Tongue (tissue), 2 donors: ENCODE measurements around the gene NLRP10. TPM values are rescaled to one million over a fixed set of nuclear protein-coding genes. Genes with fewer than 3 reads are reported as not detected.
"Not testable (repeated sequence)": the region's sequence is repeated elsewhere in the genome, so short reads cannot be mapped to it uniquely, and the experiment has no call there.

Experiments used
- DNase-seq: peaks from one replicate; pipeline ENCODE4 v3.0.0-alpha.2; 2015
- total RNA-seq: library from RNA; depleted of rRNA; stranded (reverse); fragments of >200 nt; gene quantifications from one replicate; pipeline ENCODE4 v1.2.3, GENCODE V29; 2014

Gene NLRP10, protein sequence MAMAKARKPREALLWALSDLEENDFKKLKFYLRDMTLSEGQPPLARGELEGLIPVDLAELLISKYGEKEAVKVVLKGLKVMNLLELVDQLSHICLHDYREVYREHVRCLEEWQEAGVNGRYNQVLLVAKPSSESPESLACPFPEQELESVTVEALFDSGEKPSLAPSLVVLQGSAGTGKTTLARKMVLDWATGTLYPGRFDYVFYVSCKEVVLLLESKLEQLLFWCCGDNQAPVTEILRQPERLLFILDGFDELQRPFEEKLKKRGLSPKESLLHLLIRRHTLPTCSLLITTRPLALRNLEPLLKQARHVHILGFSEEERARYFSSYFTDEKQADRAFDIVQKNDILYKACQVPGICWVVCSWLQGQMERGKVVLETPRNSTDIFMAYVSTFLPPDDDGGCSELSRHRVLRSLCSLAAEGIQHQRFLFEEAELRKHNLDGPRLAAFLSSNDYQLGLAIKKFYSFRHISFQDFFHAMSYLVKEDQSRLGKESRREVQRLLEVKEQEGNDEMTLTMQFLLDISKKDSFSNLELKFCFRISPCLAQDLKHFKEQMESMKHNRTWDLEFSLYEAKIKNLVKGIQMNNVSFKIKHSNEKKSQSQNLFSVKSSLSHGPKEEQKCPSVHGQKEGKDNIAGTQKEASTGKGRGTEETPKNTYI
- not detected for total RNA-seq

DNA sequence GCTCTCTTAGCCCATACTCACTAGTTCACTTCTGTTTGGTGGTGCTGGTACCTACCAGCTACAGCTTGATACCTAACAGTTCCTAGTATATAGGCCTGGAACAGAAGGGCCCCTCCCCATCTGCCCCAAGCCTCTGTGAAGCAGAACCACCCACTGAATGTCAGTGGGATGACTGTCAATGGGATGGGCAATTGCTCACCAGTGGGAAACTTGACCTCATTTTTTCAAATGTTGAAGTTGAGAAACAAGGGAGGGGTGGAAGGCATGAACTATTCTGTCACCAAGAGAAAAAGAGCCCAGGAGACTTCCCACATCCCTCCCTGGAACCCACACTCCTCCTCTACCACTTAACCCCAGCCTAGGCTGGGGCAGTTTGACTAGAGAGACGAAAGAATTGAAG, at the start of gene NLRP10:
Gene NLRP10, minus strand, starts transcription at position 62 of the 400 bp plus-strand sequence. CDS start 1,952 bp downstream, outside the sequence.
- no peak for DNase-seq

DNA sequence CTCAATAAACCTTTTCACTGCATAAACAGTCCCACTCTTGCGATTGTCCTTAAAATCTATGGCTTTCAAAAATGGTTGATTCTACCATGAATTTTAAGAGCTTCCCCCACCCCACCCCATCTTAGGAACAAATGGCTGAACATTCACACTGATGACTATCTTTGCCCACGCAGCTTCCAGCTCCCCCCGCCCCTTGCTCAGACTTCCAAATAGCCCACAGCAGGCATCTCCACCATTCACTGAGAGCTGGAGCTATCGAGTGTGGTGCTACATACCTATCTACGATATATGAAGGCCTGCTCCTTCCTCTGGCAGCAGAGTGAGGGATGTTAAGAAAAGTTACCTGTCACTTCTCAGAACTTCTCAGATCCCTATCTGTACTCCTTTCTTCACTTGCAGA, 48.6 kb upstream of the NLRP10 start:
- no peak for DNase-seq

DNA sequence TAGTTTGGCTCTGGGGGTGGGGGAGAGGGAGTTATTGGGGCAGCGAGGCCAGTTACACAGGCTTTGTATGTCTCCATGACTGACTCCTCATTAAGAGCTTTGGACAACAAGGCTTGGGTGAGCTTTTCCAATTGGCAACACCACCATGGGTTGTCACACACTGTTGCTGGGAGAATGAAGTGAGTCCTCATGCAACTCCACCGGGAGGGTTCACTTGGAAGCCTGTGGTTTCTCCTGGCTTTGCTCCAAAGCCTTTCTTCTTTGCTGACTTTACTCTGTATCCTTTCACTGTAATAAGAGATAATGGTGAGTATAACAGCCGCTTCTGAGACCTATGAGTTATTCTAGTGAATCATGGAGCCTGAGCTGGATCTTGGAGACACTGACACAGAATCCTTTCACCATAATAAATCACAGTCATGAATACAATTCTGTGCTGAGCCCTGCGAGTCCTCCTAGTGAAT, 46.8 kb upstream of the NLRP10 start:
- DNase-seq: no peak

DNA sequence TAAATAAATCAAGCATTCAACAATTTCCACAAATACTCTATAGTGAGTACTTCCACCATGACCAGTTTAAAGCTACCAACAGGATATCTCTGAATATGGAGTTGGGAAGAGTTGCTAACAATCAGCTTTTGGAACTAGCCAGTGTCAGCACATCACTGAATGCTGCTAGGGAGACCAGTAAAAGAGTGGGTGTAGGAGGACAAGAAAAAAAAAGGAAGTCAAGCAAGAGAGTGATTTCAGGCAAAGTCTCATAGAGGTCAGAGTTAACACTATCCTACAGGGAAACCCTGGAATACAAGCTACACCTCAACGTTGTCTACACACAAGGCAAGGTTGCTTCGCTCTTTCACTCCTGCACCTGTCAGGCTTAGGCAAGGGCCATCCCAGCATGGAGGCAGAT, 46.1 kb upstream of the NLRP10 start:
- no peak for DNase-seq

DNA sequence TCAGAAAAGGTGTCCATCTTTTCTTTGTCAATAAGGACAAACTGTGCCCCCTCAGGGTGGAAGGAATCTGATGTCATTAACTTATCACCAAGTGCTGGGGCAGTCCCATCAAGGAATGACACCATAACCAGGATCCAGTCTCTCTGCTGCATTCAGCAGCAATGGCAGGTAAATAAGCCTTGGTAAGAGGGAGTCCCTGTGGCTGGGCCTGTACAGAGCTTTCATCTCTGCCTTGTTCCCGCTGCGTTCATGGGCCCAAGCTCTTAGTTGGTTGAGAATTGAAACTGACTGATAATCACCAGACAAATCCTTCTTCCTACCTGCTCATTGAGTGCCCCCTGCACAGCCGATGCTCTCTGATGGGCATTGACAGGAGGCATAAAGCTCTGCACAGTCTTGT, 44.6 kb upstream of the NLRP10 start:
- DNase-seq: no peak

DNA sequence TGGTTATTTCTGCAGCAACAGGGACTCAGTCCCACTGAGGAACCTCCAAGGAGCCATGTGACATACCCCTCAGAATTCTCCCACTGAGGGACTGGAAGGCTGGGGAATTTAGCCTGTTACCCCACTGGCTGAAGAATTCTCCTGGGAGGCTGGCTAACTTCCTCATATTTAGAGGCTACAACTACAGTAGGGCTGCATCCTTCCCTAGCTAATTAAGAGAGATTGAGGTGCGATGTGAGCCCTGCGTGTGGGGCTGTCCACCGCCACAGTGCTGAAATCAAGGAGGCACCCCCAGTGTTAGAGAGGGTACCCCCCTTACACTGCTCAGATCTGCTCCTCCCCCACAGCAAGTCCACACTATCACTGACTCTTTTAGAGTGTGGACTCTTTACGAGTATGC, 43.0 kb upstream of the NLRP10 start:
- no peak for DNase-seq

DNA sequence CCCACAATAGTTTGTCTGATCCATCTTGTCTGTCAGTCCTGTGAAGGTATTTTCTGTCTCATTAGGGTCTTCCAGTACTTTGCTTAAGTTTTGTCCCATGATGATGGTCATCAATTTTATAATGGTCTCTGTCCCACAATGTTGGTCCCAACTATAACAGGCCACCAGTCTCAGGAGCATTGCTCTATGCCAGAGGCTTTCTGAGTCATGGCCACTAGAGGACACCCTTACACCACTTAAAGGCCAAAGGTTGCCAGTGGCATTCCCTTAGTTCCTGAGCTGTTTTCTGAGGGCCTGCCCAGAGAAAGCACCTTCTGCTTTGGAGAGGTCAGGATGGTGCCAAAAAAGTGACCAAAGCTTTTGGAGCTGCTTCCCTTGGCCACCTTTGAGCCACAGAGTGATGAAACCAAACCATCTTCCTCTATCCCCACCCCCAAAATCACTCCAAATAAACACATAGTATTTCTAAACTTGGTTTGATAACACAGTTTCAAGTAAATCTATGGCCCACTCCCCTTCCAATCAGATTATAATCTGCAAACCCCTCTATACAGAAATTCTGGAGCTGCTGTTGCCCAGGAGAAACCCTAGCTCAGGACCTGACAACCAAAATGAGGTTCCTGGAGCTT, 41.2 kb upstream of the NLRP10 start:
- DNase-seq: peak; percentile 78

DNA sequence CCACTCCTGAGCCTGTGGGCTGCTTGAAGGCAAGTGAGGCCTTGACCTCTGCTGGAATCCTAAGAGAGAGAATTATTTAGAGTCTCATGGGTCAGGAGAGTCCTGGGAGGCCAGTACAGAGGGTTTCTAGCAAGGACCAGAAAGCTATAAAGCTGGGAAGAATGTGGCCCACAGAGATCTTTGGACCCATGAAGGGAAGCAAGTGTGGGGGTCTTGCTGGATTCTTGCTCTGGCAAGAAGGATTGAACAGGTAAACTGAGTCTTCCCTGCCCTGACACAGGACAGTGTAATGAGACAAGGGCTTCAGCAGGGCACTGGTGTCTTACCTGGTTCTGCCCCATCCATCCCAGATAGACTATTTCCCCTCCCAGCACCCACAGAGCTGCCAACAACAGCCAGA, 40.3 kb upstream of the NLRP10 start:
- DNase-seq: no peak

DNA sequence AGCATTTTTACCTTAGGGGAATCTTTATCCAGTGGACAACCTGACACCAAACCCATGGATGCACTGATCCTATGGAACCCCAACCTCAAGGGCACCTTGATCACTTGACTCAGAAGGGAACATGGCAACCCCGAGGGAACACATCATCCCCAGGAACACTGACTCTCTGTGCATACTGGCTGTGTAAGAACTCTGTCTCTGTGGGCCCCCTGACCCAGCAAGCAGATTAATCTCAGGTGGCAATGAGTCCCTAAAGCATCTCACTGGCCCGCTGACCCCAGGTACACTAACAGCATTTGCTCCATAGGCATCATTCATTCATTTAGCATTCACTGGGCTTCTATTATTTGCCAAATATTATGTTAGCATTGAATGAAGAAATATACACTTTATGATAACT, 38.8 kb upstream of the NLRP10 start:
- no peak for DNase-seq

DNA sequence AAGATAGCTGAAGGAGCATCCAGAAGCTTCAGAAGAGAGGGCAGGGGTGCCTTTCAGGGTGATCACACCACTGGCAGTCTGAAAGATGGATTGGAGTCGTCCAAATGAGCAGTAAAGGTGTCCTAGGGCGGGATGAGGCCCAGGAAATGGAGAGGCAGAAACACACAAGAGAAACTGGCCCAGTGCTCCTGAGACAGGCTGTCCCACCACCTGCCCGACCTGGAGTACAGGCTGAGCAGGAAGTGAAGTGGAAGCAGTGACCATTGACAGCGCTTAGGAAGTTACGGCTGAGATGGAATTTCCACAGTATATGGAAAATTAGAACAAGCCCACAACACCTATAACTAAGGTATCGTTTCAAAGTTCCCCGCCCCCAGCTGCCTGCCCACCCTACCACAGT, 37.9 kb upstream of the NLRP10 start:
- no peak for DNase-seq

DNA sequence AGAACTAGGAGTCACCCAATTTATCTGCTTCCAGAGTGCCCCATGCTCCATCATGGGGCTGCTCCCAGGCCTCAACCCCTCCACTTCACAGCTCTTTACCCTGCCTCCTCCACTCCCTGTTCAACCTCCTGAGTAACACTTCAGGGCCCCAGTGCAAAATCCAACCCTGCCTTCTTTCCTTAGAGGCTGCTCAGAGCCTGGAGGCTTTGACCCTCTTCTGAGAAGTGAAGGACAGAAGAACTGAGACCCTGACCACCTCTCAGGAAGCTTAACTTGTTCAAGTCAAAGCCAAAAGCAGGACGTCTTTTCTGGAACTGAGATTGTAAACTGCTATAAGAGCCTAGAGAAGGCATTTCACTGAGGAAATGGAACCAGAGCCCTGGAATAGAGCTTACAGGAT, 37.4 kb upstream of the NLRP10 start:
- no peak for DNase-seq

DNA sequence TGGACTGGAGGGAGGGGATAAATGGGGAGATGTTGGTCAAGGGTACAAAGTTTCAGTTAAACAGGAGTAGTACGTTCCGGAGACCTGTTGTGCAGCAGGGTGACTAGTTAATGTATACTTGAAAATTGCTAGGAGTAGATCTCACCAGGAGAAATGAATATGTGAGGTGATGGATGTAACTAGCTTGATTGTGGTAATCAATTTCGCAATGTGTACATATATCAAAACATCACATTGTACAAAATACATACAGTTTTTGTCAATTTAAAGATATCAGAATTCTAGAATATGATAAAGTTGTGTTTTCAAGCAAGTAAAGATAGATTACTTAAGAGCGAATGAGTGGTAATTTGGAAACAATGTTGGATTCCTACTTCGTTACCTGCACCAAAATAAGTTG, 35.1 kb upstream of the NLRP10 start:
- no peak for DNase-seq

DNA sequence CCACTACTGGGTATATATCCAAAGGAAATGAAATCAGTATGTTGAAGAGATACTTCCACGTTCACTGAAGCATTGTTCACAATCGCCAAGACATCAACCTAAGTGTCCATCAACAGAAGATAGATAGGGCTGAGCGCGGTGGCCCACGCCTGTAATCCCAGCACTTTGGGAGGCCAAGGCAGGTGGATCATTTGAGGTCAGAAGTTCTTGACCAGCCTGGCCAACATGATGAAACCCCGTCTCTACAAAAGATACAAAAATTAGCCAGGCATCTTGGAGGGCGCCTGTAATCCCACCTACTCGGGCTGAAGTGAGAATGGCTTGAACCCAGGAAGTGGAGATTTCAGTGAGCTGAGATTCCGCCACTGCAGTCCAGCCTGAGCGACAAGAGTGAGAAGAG, 34.5 kb upstream of the NLRP10 start:
- no peak for DNase-seq

DNA sequence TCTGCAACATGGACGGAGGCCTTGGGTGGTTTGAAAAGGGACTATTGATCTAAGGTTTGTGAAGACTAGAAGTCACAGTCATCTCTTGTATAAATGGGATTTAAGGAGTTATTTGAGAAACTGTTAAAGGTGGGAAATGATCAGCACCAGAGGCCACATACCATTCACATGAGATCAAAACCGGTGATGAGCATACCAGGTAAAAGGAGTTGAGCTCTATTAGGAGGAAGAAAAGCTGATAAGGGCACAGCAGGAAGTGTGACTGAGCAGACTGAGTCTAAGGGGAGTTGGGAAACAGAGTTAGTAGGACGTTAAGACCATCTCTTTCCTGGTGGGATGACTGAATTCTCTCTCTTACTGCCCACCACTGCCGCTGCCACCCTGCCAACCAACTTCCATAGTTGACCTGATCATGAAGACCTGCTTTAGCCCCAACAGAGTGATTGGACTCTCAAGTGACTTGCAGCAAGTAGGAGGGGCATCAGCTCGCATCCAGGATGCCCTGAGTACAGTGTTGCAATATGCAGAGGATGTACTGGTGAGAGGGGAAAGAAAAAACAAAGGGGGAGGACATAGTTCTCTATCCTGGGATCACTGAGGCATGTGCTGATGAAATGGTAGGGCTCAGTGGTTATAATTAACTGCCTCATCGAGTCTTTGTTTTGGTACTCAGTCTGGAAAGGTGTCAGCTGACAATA, 29.5 kb upstream of the NLRP10 start:
- no peak for DNase-seq

DNA sequence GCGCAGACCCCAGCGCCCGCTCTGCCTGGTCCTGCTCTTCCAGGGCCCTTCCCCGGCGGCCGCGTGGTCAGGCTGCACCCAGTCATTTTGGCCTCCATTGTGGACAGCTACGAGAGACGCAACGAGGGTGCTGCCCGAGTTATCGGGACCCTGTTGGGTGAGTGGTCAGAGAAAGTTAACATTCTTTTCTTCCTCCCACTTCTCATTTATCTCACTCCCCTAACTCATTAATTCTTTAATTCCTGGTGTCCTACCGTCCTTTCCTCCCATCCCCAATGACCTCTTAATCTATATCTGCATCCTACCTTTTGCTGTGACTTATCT, 22.3 kb upstream of the NLRP10 start:
- not testable (repeated sequence) for DNase-seq

DNA sequence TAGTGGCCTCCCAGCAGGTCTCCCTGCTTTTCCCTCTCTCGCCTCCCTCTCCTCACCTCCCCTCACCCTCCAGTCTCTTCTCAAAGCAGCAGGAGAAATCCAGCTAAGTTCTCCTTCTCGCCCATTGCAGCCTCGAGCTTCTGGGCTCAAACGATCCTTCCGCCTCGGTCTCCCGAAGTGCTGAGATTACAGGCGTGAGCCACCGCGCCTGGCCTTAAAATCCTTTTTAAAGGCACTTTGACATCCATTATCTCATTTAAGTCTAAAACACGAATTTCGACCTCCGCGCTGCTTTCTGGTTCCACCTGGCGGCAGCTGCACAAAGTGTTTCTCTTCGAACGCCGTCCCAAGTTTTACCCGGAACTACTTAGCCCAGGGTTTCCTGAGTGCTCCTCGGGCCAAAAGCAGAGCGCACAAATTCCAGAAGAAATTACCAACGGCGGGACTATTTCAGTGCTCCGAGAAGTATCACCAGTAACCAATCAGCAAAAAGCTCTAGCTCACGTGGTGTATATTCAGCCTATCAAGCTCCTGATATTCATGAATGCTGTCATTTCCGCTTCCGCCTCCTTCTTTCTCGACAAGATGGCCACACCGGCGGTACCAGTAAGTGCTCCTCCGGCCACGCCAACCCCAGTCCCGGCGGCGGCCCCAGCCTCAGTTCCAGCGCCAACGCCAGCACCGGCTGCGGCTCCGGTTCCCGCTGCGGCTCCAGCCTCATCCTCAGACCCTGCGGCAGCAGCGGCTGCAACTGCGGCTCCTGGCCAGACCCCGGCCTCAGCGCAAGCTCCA, 21.7 kb upstream of the NLRP10 start, which contains the start of gene EIF3F:
Gene EIF3F, plus strand, starts transcription at position 570 of the 792 bp plus-strand sequence. Its CDS starts 16 bp downstream, at position 586.
- DNase-seq: peak; percentile 99

DNA sequence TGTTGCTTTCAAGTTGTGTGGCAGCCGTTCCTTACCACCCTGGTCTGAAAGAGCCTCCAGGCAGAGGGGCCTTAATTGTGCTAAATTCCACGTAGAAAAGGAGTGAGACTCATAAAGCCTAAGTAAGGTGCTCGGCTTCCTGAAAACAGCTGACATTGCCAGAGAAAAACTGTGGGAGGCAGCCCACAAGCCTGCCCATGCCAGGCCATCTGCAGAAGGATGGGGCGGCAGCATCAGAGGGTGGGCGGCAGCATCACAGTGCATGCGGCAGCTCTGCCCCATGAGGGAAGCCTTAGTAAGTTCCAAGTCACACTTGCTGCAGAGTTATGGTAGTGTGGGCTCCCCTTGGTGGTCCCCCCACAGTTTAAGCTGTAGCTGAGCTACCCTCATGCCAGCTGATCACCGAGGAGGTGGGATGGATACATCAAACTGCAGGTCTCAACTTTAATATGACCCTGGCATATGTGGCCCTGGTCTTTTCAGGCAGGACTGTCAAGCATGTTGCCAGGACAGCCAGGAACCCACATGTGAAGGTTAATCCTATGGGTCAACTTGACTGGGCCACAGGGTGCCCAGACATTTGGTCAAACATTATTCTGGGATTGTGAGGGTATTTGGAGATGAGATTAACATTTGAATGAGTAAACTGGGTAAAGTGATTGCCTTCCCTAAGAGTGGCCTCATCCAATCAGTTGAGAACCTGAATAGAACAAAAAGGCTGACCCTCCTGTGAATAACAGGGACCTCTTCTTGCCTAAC, 18.8 kb upstream of the NLRP10 start:
- DNase-seq: no peak

DNA sequence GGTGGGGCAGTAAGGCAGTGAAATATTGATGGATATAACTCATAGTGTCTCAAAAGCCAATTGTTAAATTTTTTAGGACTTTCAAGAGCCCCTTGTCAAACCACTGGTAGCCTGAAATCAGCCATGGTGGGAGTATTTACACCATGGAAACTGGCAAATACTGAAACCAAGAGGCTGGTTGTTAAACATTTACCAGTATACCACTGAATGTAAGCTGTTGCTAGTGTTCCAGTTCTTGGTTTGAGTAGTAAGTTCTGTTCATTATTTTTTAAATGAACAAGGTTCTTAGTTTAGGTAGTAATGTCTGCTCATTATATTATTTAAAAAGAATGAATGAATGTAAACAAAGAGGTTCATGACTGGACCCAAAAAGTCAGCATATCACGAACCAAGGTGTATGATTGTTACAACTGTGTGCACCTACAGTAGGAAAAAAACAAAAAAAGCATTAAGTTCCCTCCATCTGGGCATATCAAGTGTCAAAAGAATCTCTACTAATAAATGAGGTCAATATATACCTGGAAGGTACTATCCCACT, 17.4 kb upstream of the NLRP10 start:
- DNase-seq: no peak

DNA sequence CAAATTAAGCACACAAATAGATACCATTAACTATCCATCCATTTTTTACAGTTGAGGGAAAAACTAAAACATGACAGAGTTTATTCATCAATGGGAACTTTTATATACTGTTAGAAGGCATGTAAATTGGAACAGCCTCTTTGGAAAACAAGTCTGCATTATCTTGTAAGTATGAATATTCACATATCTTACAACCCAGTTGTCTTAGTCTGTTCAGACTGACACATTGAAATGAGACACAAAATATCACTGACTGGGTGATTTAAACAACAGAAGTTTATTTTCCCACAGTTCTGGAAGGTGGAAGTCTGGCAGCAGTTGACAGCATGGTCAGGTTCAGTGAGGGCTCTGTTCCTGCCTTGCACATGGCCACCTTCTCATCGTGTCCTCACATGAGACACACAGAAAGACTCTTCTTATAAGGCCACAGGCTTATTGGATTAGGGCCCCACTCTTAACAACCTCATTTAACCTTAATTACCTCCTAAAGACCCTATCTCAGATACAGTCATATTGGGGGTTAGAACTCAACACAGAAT, 16.4 kb upstream of the NLRP10 start:
- no peak for DNase-seq

DNA sequence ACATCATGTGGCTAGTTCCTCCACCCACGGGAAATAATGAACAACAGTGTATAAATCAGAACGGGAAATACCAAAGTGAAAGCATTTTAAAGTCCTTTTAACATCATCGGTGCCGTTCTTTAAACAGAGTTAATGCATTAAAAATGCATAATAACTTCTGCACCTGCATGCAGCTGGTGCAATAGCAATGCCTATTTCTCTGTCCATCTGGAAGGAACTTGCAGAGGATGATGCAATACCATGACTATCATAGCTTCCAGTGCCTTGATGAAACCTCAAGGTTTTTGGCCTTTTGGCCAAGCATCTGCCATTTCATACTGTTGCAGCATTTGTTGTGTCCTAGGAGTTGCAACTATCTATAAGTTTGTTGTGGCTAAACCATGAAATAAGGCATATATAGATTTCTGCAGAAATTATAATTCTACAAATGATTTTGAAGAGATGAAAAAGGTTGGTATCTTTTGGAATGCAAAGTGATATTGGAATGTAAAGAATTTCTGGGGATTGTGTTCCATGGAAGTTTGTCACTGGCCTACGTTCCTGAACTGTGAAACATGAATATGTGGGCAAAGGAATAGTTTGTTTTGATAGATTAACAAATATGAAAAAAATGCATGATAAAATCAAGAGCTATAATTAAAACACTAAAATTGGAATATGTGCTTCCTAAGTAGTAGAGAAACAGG, 12.1 kb upstream of the NLRP10 start:
- no peak for DNase-seq
